NCI-H2081 (cell line): ENCODE measurements around the gene SUCO.
"Not testable (repeated sequence)": the region's sequence is repeated elsewhere in the genome, so short reads cannot be mapped to it uniquely, and the experiment has no call there.

ENCODE experiments used
- DNase-seq, 2 experiments: peaks; one replicate each; lab custom pipeline; 2025; lab: John Stamatoyannopoulos, UW

SUCO gene

DNA sequence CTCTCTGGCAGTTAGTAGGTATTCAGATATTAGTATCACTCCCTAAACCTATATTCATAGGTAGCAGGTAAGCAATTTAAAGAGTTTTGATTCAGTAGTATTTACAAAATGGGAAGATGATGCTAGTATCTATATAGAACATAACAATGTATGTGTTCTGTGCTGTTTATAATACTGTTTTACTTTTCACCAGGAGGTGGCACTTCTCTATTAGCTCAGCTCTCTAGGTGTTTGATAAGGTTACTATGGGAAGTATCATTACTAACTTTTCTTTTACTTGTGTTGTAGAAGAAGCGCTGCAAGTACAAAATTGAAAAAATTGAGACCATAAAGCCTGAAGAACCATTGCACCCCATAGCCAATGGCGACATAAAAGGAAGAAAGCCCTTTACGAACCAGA lies 76.6 kb downstream of the SUCO start:
- no peak for DNase-seq

- DNase-seq = no peak
Observed at GRCh38 chr1:172612478-172612877, 79.5 kb downstream of the SUCO start.

DNA sequence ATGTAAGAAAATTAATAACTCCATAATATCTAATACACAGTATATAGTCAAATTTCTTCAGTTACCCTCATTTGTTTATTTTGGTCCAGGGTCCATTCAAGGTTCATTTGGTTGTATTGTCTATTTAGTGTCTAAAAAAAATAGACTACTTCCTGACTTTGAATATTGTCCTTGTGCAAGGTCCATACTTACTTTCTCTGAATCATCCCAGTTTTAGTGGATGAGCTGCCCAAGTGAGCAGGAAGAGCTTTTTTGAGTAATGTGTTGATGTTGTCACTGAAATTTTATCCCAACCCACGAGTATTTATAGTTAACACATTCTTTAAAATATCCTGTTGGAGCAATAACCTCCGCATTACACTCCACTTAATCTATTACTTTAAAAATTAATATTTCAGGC lies 80.3 kb downstream of the SUCO start:
- no peak for DNase-seq

DNA sequence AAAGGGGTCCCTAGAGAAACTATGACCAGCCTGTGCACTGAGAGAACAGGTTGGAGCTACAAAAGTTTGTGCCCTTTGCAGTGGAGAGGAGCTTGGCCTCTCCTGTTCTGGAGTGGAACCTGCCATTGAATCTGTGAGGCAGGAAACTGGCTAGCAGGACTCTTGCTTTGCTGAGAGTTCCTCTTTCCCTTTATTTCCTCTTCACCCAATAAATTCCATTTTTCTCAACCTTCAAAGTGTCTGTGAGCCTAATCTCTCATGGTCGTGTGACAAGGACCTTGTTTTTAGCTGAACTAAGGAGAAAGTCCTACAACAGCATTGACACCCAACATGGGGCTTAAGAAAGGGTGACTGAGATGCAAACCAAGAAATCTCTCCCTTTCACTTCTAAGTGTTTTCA lies 83.2 kb downstream of the SUCO start:
- no peak for DNase-seq

- no peak for DNase-seq
Observed at GRCh38 chr1:172616636-172617035, 83.7 kb downstream of the SUCO start.

GRCh38 chr1:172620603-172621002 lies 87.7 kb downstream of the SUCO start:
- not testable (repeated sequence) for DNase-seq

DNA sequence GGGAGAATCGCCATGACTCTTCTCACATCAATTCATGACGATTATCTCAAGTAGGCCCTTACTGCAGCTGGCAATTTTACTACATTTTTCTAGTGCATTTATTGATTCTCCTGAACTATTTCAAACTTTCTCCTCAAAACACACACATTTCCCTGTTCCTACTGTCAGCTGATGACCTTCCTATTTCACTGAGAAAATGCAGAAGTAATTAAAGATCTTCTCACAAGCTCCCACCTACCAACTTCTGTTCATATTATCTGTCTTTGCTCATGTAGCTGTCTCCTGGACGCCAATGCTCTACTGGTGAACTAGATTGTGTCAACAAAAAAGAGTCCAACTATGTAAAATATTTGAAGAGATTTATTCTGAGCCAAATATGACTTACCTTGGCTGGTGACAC lies 89.6 kb downstream of the SUCO start:
- DNase-seq = no peak

- no peak for DNase-seq
Observed at GRCh38 chr1:172623748-172624147, 90.8 kb downstream of the SUCO start.

DNA sequence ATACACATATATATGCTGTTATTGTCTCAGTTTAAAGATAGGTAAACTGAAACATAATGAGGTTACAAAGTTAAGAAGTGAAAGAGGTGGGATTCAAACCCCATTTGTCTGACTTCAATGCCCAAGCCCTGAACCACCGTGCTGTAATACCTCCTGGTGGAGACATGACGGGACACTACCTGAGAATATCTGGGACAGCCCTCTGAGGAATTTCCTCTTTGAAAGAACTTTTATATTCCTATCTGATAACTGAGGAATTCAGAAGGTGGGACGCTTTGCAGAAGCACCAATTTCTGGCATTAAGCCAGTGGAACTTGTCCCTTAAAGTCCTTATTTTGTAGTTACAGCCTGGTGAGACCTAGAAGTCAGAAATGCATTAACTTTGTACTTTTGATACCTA lies 93.9 kb downstream of the SUCO start:
- no peak for DNase-seq

GRCh38 chr1:172627702-172628101 lies 94.8 kb downstream of the SUCO start:
- no peak for DNase-seq

- DNase-seq = no peak
Observed at GRCh38 chr1:172628401-172628800, 95.5 kb downstream of the SUCO start.

DNA sequence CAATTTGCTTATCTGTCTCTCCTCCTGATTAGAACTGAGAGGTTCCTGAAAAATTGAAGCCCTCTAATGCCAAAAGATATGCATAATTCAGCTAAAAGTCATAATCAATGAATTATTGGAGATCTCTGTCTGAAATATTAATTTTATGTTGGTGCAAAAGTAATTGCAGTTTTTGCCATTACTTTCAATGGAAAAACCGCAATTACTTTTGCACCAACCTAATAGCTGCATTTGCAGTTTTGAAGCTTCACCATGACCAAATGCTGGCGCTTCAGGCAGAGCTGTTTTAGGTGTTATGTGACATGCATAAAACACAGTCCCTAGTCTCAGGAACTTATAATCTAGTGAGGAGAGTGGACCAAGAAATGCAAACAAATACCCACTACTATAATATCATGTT lies 96.2 kb downstream of the SUCO start:
- DNase-seq = no peak

DNA sequence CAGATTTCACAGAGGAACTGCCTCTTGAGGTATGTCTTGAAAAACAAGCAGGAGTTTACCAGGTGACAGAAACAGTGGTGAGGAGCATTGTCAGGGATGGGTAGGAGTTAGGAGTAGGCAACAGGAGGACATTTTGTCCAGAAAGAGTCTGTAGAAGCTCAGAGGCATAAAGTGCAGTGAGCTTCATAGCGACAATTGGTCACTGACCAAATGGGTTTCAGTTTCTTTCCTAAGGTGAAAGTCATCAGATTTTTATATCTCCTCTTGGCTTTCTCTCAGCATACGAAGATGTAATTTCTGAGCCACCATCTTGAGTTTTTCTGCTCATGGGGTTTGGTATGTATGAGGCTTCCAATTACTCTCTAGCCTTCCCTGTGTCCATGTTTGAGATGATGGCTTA lies 96.7 kb downstream of the SUCO start:
- no peak for DNase-seq

- DNase-seq = no peak
Observed at GRCh38 chr1:172630056-172630818, 97.3 kb downstream of the SUCO start.

DNA sequence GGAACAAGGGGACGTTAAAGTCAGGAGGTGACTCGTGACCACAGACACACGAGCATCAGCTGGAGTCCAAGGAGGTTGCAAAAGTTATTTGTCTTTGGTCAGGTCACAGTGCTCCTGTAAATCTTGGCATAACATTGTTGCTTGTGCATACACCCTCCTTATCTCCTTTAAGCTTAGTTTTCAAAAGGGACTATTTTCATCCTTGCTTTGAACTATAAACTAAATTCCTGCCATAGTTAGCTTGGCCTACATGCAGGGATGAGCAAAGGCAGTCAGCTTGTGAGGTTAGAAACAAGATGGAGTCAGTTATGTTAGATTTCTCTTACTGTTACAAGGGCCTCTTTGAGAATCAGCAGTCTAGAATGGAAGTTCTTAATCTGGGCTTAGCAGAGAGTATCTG lies 97.9 kb downstream of the SUCO start:
- DNase-seq = no peak

- DNase-seq = no peak
Observed at GRCh38 chr1:172637522-172637921, 104.6 kb downstream of the SUCO start.

GRCh38 chr1:172638249-172638648 lies 105.3 kb downstream of the SUCO start:
- DNase-seq = no peak

DNA sequence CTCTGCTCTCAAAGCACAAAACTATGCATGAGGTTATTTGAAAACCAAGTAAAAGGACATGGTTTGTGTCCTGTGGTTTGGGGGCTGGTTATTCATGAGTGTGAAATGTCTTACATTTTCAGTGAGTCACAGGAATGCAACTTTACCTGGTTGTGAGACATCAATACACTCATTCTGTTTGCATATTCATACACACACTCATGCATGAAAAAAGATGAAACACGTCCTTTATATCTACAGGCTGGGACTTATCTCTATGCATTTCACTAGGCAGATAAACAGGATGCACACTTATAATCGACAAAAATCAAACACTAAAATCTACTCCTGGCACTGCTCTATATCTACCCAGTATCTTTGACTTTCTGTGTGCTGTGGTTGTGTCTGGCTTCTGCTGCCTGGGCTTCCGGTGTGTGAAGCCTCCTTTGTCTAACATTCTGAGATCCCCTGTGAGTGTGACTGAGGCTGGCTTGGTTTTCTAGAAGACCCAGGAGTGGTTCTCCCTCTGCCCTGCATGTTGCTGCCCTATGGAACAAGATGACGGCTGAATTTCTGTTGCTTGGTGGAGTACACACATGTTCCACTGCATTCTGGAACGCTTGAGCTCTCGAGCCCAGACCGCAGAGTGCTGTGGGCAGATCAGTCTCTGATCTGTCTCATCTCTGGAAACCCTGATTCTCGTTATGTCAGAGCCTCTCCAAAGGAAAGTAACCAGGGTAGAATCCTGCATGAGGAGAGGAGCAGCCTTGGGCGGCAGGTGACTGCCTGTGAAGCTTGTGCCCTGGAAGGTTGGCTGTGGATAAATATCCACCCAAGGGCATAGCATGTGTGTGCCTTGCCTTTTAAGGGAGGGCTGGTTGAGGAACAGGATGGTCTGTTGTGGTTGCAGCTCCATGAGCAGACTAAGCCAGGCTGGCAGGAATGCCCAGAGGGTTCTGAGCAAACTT lies 106.2 kb downstream of the SUCO start:
- DNase-seq = no peak

DNA sequence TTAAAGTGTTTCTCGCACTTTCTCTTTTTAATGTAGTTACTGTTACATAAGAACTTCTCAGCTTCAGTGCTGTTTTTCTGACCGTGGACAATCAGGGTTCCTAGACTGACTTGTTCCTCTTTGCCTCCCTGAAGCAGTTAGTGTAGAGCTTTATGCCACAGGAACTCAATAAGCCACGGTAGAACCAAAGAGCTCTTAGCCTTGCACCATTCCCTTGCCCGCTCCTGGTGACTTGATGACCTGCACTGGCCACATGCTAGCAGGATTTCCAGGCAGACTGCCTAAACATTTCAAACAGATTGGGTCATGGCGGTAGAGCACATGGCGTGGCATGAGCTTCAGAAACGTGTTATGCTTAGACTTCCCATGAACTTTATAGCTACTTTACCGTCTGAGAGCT lies 107.2 kb downstream of the SUCO start:
- no peak for DNase-seq

DNA sequence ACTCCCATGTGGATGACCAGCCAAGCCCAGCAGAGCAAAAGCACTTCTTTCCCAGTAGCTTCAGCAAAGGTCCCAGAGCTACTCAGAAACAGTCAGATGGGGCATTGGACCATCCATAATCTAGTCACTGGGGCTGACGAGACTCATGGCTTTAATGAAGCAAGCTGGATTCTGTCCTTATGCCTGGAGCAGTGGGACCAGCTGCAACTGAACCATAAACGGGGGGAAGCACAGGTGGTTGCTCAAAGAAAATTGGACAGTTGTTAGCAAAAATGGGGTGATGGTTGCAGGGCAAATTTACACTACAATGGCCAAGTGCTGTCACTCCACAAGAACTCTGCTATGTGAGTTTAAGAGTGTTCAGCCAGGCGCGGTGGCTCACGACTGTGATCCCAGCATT lies 108.5 kb downstream of the SUCO start:
- DNase-seq = no peak

- DNase-seq = peak; percentile 5 to 45
Observed at GRCh38 chr1:172642970-172643369, 110.0 kb downstream of the SUCO start.

DNA sequence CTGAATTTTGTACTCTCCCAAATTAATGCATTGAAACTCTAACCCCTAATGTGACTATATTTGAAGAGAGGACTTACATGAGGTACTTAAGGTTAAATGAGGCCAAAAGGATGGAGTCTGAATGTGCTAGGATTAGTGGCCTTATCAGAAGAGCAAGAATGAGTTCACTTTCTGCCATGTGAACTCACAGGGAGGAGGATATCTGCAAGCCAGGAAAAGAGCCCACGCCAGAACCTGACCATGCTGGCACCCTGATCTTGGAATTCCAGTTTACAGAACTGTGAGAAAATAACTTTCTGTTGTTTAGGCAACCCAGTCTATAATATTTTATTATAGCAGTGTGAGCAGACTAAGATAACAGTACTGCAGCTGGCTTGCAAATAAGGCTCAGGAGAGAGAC lies 113.7 kb downstream of the SUCO start:
- no peak for DNase-seq

DNA sequence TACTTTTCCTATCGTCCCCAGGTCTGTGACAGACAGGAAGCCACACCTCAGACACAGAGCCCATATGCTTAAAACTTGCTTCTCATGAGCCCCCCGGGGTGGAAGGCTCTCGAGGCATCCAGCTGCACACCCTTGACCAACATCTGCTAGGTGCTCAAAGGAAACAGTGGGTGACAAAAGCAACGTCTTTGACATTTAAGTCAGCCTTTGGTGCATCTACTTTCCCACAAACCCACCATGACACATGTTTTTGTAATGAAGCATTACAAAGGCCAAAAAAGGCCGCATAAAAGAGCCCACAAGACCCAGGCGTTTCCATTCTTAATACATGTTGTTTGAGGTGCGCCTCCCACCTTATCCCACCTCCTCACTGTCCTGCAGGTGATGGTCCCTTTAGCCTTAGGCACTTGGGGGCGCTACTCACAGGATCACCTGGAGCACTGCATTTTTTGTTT lies 114.2 kb downstream of the SUCO start:
- DNase-seq = no peak
